GM18502 (cell line): ENCODE measurements around the gene SLC35F5.
"Not testable (repeated sequence)": the region's sequence is repeated elsewhere in the genome, so short reads cannot be mapped to it uniquely, and the experiment has no call there.

Experiments used
- ATAC-seq: cut with Tn5 transposase; IDR thresholded peaks from one replicate; pipeline ENCODE4 v1.9.1; 2021; ENCODE audit warnings: mild to moderate bottlenecking; ENCODE audit not compliant: unreplicated experiment, poor library complexity

The SLC35F5 gene, protein sequence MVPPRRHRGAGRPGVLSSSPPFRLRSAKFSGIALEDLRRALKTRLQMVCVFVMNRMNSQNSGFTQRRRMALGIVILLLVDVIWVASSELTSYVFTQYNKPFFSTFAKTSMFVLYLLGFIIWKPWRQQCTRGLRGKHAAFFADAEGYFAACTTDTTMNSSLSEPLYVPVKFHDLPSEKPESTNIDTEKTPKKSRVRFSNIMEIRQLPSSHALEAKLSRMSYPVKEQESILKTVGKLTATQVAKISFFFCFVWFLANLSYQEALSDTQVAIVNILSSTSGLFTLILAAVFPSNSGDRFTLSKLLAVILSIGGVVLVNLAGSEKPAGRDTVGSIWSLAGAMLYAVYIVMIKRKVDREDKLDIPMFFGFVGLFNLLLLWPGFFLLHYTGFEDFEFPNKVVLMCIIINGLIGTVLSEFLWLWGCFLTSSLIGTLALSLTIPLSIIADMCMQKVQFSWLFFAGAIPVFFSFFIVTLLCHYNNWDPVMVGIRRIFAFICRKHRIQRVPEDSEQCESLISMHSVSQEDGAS

GRCh38 chr2:113756355-113757137 is at the start of gene SLC35F5:
TSS of gene SLC35F5 (minus strand) at chr2:113756642. CDS start at chr2:113756409, 233 bp downstream.
- ATAC-seq = peak; percentile 90

DNA sequence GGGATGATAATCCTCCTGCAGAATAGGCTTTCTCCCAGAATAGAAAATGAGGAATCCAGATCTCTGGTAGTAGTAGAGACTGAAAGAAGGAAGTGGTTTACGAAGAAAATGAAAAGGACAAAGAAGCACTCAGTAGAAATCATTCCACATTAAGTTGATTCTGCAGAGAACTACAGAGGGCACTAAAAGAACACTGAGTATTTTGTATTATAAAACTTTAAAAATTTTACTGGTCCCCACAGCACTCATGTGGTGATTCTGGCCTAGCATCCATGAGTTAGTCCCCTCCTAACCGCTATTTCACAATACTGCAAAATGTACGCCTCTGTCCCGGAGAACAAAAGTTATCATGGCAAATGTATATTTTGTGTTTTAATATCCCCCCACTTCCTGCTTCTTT is 42.9 kb upstream of the SLC35F5 start:
- no peak for ATAC-seq

DNA sequence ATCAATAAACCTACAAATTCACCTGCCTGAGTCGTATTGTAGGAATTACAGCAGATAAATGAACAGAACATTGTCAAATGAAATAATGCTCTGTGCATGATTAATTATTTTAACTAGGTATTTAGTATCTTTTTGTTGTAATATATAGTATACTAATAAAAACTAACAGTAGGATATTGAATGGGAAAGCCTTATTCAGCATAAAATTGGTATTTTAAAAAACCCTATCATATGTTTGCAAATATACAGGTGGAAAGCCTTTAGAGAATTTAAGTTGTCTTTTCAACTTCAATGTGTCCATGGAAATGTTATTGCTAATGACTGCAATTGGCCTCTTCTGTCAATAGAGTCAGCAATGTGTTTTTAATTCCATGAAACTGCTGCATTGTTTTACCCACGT is 40.8 kb upstream of the SLC35F5 start:
- ATAC-seq = no peak

DNA sequence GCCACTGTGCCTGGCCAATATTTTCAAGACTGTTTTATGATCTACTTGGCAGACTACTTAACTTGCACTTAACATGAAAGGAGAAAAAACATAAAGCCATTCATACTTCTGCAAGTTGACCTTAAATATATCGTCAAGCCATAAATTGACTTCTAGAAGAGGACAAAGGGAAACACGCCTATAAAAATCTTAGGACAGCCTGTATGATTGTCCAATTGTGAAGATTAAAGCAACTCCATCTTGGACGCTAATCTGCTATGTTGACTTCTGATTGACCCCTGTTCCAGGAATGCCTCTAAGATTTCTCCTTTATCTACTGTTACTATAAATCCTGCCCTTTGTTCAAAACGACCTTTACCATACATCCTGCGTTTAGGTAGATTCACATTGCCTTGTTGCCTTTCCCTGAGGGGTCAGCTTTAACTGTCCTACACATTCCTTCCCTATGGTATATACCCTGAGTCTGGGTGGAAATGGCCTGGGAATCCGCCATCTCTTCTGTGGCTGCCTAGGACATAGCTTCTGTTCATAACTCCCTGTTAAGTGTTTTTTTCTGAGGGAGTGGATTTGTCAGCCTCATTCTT is 40.2 kb upstream of the SLC35F5 start:
- ATAC-seq = no peak

DNA sequence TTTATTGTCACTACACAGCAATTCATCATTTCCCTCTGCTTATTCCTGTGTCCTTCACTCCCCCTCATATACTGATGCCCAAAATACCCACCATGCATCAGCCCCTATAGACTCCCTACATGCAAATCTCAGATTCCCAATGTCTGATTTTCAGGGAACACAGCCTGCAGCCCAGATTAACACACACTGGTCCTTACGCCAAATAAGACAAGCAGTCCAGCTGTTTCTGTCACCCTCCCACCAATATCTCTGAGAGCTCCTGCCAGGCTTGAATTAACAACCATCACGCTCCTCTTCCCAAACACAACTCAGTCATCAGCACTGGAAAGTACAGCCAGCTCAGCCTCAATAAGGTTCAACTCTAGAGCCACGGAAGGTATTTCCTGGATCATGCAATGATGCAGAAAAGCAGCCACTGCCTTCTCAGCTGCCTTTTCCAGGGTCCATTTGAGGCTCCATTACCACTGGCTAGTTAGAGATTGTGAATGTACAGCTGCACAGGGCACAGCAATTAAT is 39.0 kb upstream of the SLC35F5 start:
- ATAC-seq = no peak

GRCh38 chr2:113791697-113792590 is 35.5 kb upstream of the SLC35F5 start:
- ATAC-seq = peak; percentile 97

GRCh38 chr2:113784823-113785744 is 28.6 kb upstream of the SLC35F5 start:
- no peak for ATAC-seq

DNA sequence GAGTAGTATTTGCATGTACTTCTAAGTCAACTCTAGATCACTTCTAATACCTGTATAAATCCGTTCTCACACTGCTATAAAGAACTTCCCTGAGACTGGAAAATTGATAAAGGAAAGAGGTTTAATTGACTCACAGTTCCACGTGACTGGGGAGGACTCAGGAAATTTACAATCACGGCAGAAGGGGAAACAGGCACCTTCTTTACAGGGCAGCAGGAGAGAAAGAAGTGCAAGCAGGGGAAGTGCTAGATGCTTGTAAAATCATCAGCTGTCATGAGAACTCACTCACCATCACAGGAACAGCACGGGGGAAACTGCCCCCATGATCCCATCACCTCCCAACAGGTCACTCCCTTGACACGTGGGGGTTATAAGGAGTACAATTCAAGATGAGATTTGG is 24.0 kb upstream of the SLC35F5 start:
- ATAC-seq = no peak

DNA sequence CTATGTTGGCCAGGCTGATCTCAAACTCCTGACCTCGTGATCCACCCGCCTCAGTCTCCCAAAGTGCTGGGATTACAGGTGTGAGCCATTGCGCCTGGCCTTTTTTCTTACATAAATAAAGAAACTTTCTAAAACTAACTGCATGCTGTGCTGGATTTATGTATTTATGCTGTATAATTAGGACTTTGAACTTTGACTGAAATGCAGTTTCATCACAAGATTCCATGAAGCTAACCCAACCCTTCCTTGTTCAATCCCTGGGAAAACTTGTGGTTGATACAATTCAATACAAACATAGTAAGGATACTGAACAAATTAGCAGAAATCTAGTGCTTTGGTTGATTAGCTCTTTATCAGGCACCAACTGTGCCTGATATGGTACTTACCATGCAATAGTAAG is 20.9 kb upstream of the SLC35F5 start:
- ATAC-seq = no peak

DNA sequence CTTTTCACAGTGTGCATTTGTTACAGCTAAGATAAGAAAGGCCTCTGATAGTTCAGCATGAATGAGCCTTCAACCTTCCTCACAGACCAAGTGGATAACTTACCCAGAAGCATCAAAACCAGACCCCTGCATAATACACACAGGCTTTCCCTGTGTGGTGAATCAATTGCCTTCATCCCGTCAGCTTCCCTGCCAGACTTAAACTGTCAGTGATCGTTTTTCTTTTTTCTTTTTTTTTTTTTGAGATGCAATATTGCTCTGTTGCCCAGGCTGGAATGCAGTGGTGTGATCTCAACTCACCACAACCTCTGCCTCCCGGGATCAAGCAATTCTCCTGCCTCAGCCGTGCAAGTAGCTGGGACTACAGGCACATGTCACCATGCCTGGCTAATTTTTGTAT is 20.5 kb upstream of the SLC35F5 start:
- no peak for ATAC-seq

- not testable (repeated sequence) for ATAC-seq
Observed at GRCh38 chr2:113774616-113775015, 18.2 kb upstream of the SLC35F5 start.

DNA sequence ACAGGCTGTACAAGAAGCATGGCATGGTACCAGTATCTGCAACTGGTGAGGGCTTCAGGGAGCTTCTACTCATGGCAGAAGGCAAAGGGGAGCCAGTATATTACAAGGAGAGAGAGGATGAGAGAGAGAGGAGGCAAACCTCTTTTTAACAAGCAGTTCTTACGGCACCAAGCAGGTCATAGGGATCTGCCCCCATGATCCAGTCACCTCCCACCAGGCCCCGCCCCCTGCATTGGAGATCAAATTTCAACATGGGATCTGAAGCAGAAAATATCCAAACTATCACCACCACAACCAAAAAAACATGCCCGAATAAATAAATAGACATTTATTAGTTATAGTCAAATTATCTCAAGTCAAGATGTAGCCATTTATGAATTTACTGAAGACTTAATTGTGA is 14.5 kb upstream of the SLC35F5 start:
- ATAC-seq = no peak

DNA sequence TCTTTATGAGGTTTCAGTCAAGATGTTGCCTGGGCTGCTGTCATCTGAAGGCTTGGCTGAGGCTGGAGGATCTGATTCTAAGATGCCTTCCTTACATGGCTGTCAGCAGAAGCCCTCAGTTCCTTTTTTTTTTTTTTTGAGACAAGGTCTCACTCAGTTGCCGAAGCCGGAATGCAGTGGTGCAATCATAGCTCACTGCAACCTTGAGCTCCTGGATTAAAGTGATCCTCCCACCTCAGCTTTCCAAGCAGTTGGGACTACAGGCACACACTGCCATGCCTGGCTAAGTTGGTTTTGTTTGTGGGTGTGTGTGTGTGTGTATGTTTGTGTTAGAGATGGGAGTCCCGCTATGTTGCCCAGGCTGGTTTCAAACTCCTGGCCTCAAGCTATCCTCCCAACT is 13.1 kb upstream of the SLC35F5 start:
- ATAC-seq = no peak

GRCh38 chr2:113768770-113769169 is 12.3 kb upstream of the SLC35F5 start:
- no peak for ATAC-seq

- ATAC-seq = no peak
Observed at GRCh38 chr2:113767811-113768460, 11.5 kb upstream of the SLC35F5 start.

DNA sequence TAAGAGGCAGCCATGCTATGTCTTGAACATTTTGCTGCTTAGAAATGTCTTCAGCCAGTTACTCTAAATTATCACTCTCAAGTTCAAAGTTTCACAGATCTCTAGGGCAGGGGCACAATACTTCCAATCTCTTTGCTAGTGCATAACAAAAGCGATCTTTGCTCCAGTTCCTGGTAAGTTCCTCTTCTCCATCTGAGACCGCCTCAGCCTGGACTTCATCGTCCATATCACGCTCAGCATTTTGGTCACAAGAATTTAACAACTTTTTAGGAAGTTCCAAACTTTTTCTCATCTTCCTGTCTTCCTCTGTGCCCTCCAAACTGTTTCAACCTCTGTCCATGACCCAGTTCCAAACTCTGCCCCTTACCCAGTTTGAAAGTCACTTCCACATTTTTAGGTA is 8.8 kb upstream of the SLC35F5 start:
- ATAC-seq = no peak

DNA sequence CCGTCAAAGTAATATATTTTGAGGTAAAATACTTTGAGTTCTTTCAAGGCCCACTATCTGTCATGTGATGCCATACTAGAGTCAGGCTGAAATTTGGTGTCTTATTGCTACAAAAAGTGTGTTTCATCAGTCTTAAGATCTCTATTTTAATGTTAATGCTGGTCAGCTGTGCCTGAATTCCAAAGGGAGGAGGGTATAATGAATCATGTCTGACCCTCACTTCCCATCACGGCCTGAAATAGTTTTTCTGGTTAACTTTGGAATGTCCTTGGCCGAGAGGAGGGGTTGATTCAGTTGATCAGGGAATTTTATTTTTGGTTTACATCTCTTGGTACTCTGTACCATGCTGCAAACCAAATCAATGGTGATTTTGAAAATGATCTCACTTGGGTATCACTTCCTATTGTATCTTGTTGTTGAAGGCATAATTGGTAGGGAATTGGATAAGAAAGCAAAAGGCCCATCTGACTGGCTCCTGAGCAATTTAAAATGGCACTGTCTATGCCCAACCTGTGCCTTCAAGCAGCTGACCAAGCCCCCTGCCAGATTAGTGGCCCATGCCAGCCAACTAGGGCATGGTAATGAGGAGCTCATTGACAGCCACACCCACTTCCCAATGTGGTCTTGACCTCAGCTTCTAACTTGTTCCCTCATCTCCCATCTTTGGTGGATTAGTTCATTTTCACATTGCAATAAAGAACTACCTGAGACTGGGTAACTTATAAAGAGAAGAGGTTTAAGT is 6.1 kb upstream of the SLC35F5 start:
- ATAC-seq = no peak

DNA sequence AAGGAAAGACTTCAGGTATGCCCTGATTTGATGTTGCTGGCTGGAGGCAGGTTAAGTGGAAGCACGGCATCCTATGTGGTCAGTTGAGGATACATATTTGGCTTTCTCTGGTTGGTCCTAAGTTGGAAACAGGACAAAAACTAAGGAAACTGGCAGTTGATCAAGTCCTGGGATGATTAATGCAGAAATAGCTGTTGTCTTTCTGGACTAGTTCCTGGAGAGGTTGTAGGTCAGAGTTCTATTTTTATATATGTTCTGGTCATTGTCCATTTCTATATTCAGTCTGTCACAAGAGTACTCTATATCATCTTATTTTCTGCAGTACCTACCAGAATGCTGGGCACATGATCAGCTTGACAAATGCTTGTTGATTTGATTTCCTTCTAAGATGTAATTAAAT is 4.0 kb upstream of the SLC35F5 start:
- no peak for ATAC-seq
